NCI-H1694 treated with DMSO at 0.1 percent for 48 hours (cell line): Measurements from ENCODE around the gene CHD5.

Source experiments
- DNase-seq: peaks from one replicate; lab custom pipeline; 2025; lab: John Stamatoyannopoulos, UW

The CHD5 gene

DNA sequence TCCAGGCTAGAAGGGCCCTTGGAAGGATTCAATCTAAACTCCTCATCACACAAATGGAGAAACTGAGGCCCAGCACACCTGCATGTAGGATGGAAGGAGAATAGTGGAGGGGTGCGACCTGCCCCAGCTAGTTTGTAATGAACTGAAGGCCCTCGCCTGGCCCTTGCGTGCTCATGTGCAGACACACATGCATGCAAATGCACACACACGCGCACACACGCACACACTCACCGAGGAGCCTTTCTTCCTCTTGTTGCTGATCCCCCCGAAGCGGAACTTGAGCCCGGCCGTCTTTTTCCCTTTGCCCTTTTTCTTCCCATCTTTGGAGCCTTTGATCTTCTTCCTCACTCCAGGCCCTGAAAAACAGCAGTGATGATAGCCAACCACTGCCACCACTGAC lies 27.9 kb downstream of the CHD5 start:
- DNase-seq = no peak

DNA sequence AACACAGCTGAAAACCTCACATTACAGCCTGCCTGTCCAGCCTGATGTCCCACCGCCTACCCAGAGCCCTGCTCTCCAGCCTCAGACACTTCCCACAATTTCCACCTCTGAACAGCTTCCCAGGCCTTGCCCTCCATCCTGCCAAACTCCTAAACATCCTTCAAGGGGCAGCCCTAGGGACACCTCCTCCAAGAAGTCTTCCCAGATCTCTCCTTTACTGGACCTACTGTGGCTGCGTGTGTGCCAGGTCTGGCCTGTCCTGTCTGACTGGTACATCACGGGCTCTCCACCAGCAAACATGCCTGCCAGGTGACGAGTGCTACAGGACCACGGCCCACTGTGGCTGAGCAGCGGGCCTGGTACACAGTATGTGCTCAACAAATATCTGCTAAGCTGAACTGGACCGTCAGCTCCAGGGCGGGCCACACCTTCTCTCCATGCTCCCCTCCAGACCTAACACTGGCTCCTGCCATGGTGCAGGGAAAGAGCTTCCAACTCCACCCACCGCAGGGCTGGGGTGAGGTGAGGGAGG lies 28.8 kb downstream of the CHD5 start:
- no peak for DNase-seq

DNA sequence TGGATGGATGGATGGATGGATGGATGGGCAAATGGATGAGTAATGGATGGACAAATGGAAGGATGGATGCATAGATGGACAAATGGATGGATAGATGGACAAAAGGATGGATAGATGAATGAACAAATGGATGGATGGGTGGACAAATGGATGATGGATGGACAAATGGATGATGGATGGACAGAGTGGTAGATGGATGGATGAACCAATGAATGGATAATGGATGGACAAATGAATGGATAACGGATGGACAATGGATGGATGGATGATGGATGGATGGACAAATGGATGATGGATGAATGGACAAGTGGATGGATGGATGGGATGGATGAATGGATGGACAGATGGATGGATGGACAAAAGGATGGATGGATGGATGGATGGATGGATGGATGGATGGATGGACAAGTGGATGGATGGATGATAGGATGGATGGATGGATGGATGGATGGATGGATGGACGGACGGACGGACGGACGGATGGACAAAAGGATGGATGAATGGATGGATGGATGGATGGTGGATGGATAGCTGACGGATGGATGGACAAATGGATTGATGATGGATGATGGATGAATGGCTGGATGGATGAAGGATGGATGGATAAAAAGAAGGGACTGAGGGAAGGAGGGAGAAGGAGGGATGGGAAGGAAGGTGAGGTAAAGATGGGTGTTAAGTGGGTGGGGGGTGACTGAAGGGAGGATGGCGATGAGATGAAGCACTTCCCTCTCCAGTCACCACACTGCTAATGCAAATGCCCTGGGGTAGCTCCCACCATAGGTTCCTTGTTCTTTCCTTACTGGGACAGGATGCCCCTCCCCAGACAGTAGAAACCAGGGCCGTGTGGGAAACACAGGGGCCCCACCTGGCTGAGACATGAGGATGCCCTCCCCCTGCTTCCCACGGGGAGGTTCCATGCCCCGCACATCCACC lies 29.8 kb downstream of the CHD5 start:
- no peak for DNase-seq

DNA sequence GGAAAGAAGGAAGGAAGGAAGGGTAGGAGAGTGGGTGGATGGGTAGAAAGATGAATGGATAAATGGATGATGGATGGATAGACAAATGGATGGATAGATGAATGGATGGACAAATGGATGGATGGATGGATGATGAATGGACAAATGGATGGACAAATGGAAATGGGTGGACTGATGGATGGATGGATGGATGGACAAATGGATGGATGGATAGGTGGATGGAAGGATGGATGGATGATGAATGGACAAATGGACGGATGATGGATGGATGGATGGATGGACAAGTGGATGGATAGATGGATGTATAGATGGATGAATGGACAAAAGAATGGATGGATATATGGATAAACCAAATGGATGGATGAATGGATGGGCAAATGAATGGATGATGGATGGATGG lies 30.5 kb downstream of the CHD5 start:
- DNase-seq = no peak

DNA sequence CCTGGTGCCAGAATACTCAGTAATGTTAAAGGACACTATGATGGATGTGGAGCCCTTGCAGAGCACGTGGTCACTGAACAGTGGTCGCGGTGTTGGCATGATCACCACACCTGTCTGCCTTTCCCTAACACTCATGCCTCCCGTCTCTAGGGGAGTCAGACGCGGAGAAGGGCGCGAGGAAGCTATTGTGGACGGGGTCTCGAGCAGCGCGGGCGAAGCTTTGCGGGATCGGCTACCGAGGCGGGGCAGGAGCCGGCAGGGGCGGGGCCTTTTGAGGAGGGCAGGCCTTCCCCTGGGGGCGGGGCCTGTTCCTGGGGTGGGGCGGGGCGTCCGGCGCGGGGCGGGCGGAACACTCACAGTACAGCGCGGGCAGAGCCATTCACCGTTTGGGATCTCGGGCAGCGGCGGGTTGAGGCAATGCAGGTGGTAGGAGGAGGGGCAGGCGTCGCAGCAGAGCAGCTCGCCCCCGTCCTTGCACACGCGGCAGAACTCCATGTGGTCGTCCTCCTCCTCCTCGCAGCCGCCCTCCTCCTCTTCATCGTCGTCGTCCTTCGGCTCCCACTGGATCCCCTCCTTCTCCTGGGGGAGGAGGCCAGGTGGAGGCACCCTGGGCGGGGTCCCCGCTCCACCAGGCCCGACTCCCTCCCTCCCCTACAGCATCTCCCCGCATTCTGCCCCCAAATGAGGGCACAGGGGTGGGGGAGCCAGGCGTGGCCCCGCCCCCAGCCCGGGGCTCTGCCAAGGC lies 31.5 kb downstream of the CHD5 start:
- DNase-seq = no peak

DNA sequence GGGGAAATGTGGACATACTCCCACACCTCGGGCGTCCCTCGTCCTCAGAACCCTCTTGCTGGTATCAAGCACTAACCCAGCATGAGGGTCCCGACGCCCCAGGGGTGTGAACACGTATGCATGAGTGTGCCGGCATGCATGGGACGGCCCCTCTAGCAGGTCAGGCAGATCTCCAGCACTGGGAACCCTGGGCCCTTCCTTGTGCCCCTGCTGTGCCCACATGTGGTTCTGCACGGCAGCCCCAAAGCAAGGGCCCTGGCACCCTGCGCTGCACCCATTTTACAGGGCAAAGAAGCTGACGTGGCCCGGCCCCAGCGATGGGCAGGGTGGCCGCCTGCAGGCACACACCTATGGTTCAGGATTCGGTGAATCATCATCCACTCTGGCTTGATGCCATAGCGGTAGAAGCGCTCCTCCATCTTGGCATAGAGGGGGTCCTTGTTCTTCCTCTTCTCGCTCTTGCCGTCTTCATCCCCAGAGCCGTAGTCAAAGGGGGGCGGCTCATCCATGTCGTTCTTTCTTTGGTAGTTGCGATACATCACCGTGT lies 34.2 kb downstream of the CHD5 start:
- DNase-seq = no peak

DNA sequence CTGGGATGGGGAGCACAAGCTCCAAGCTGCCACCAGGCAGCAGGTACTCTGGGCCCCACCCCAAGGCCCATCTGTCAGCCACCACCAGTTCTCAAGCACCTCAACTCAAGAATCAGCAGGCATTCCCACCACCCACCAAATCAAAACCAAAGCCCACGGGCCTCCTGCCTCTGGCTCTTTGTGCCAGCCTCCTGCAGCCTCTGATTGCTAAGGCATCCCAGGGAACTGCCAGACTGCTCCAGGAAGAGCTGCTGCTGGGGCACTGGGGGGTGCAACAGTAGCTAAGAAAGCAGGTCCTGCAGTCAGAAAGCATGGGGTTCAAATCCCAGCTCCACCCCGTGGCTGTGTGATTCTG lies 34.7 kb downstream of the CHD5 start:
- DNase-seq = no peak

DNA sequence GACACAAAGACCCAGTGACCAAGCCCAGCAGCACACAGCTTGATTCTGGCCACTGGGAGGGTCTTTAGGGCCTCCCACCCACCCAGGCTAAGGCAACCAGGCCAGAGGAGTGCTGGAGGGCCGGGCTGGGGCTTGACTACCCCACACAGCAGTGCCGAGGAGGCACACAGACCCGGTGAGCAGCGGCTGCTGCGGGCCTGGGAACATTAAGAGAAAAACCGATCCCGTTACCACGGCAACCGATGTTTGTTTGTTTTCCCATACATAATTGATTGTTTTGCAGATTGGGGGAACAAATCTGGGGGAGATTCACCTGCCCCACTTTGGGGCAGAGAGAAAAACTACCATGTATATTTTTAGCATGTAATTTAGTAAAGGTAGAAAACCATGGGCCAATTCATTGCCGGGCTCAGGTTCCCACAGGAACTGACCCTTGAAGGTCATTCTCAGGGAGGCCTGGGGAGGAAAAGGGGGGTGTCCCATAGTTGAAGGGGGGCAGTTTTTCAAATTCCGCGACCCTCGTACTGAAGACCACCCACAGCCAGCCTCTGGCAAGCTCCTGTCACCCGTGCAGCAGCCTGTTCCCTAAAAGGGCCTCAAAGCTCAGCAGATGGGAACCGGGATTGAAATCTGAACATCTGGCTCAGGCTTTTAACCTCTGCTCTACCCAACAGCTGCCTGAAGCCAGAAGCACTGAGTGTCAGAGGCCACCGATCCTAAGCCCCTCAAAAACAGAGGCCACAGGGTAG lies 35.3 kb downstream of the CHD5 start:
- no peak for DNase-seq

DNA sequence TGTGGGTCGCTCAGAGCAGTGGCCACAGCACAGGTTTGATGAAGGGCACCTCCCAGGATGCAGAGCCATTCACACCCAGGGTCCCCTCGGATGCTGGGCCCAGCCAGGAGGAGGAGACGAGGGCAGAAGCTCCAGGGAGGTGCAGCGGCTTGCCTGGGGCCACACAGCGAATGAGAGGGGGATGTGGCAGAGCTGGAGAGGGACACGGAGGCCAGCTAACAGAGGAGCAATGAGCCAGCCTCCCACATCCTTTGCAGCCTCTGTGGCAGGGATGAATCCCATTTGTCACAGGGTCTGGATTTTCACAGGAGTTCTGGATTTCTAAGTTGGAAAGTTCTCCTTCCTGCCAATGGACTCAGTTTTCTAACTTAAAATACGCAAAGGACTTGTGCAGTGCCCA lies 35.9 kb downstream of the CHD5 start:
- no peak for DNase-seq

DNA sequence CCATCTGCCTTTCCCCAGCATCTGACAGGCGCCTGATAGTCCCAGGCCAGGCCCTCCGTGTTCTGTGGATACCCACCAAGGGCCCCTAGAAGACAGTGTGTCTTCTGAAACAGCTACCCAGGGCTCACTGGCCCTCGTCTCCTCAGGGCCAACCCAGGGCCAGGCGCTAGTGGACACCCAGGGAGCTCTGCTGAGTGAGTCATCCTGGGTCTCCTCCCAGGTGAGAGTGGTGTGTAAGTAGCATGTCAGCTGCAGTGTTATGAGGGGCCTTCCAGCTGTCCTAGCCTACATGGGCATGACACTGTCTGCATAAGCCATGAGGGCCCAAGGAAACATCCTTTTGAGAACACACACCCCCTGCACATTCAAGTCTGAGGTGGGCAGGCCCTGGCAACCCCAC lies 36.7 kb downstream of the CHD5 start:
- DNase-seq = no peak

DNA sequence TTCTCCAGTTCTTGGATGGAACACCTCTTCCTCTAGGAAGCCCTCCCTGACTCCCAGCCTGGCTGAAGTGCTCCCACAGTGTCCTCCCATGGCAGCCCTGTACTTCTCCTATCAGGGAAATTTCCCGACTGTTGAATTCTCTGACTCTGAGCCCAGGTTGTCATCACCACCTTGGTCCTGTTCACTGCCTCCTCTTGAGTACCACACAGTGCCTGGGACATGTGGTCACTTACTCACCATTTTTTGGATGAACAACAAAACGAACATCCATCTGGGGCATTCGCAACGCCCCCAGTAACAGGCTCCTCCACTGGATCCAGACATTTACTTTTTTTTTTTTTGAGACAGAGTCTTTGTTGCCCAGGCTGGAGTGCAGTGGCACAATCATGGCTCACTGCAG lies 37.4 kb downstream of the CHD5 start:
- no peak for DNase-seq

DNA sequence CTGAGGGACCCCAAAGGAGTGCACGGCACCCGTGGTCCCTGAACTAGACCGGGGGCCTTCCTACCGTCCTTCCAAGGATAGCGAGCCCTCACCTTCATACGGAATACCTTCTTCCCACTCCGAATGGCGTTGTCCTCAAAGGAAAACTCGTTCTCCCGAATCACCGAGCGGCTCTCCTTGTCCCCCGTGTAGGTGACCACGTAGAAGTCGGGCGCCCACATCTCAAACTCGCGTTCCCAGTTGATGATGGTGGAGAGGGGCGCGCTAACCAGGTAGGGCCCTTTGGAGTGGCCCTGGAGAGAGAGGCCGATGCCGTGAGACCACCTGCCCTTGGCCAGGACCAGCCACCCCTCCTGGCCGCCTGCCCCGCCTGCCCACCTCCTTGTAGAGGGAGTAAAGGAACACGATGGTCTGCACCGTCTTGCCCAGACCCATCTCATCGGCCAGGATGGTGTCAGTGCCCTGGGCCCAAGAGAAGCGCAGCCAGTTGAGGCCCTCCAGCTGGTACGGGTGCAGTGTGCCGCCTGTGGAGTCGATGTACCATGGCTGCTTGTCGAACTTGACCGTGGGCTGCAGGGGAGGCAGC lies 38.0 kb downstream of the CHD5 start:
- DNase-seq = no peak

DNA sequence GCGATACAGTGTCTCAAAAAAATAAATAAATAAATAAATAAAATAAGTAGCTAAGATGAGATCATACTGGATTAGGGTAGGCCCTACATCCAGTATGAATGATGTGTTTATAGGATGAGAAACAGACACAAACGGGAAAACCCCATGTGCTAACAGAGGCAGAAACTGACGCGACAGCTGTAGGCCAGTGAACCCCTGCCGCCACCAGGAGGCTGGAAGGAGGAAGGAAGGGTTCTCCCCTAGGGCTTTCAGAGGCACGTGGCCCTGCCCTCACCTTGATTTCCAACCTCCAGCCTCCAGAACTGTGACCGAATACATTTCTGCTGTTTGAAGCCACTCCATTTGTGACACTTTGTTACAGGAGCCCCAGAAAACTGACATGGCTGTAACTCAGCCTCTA lies 38.5 kb downstream of the CHD5 start:
- DNase-seq = no peak

DNA sequence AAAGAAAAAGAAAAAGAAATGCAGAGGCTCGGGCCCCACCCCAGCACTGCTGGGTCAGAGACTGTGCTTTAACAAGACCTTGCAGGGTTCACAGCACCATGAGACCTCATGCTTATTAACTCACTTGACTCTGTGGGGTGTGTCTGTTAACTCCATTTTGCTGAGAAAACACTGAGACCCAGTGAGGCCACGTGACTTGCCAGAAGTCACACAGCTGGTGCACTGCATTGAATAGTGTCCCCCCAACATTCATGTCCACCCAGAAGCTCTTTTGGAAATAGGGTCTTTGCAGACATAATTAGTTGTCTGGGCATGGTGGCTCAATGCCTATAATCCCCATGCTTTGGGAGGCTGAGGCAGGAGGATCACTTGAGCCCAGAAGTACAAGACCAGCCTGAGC lies 39.7 kb downstream of the CHD5 start:
- DNase-seq = no peak

DNA sequence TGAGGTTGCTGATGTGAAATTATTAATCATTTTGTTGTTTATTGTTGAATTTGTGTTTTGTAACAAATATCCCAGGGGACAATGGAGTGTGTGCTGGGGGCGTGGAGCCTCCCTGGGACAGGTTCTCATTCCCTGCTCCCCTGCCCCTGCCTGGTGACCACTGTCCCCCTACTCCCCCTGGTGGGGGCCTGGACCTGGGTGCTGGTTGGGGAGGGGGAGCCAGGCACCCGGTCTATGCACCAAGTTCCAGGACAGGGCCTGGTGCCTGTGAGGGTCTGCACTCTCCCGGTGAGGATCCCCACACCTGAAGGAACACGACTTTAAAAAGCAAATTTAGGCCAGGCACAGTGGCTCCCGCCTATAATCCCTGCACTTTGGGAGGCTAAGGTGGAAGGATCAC lies 42.4 kb downstream of the CHD5 start:
- DNase-seq = no peak

DNA sequence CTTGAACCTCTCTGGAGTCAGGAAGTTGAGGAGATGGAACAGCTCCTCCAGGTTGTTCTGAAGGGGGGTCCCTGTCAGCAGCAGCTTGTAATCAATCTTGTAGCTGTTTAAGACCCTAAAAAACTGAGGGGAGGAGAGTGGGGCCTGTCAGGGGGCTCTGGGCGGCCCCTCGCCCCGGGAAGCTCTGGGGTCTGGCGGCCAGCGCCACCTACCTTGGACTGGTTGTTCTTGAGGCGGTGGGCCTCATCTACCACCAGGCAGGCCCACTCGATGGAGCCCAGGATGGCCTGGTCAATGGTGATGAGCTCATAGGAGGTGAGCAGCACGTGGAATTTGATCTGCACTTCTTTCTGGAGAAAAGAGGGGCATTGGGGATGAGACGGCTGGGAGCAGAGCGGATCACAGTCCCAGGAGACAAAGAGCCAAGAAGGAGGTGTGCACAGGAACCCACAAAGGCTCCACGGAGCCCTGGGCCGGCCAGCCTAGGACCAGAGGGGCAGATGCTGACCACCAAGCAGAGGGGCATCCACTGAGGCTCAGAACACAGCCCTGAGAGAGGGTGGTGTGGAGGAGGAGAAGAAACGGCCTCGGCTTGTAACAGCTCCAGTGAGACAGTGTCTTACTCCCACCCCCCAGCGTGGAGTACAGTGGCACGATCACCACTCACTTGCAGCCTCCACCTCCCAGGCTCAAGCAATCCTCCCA lies 43.5 kb downstream of the CHD5 start:
- no peak for DNase-seq

DNA sequence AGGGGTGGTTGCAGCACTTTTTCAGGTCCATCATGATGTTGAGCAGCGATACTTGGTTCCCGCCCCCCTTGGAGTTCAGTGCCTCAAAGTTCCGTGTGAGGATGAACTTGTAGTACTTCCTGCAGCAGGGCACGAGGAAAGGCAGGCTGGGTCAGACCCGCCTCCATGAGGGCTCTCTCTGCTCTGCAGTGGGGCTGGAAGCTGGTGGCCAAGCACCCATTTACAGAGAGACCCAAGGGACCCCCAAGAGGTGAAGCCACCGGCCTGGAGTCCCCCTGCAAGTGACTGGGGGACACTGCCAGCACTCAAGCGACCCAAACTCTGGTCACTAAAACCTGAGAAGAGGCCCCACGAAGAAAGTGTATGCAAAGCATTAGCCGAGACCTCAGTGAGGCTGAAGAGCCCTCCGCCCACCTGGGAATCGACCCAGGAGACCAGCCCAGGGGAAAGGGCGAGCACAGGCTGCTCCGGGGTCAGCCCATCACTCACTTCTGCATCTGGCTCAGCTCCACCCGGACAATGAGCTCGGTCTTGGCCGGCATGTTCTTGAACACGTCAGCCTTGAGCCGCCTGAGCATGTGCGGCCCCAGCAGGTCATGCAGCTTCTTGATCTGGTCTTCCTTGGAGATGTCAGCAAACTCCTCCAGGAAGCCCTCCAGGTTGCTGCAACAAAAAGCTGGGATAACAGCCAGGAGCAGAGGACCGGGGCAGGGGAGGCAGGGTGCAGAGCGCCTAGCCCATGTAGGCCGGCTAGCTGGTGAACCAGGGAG lies 45.2 kb downstream of the CHD5 start:
- no peak for DNase-seq

DNA sequence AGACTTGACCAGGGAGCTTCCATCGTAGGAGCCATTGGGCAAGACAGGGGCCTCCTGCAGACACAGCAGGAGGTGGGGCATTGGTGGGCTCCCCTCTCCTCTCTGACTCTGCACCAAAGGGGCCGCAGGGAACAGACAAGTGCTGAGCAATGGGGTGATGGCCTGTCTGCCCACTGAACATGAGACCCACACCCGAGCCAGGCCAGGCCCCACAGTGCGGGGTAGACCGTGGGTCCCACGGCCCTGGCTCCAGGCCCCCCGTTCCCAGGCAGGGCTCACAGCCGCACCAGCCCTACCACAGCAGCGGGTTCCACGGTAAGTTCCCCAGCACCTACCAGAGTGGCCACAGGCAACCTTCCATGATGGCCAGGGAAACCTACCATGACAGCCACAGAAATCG lies 45.9 kb downstream of the CHD5 start:
- no peak for DNase-seq

DNA sequence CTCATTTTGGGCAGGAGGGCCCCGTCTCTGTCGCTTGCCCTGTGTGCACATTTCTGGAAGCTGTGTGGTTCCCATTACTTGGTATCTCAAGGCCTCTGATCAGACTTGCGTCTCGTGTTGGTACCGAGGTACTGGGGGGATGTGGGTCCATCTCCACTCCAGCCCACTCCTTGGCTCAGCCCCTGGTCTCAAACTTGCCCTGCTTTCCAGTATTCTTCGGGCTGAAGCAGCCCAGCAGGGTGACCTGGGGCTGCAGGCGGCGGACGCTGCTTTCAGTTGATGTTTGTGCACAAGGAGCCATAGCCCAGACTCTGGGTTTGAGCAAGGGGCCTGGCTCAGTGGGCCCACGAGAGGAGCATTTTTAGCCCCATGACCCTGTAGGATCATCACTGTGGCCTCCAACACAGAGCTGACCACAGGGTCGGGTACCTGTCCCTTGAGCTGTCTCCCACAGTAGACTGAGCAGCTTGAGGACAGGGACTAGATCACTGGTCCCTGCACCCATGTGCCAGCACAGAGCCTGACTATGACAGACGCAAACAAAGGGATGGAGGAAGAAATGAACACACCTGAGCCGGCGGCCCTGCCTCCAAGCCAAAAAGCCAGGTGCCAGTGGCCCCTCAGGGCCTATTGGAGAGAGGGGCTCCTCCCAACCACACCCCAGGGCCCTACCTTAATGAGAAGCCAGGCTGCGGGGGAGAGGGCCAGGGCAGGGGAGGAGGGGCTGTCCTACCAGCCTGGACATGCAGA lies 46.8 kb downstream of the CHD5 start:
- no peak for DNase-seq

DNA sequence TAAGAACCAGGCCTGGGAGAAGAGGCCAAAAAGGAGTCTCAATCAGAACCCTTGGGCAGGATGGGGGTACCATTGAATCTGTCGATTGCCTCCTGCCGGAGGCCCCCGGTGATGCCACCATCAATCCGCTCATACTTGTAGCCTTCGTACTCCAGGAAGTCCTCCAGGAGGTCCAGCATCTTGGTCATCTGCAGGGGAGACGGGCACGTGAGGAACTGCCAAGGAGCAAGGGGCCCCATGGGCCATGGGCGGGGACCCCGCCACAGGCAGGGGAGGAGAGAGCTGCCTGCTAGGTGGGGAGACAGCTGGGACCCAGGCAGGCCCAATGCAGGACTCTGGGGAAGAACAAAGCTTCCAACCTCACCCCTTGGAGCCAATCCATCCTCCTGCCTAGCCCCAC lies 48.6 kb downstream of the CHD5 start:
- no peak for DNase-seq
